AG04449 (cell line): ENCODE measurements around the gene OAF.

Source experiments
- CTCF ChIA-PET: fragments of 350-600 bp; formaldehyde crosslinking; extraction: SDS; loops from one replicate; lab custom pipeline; 2021; ENCODE audit warnings: antibody characterized with exemption; lab: Yijun Ruan, JAX
- POLR2A ChIA-PET: fragments of 400-600, 350-600 bp; formaldehyde crosslinking; extraction: SDS; loops from one replicate; lab custom pipeline; 2020; ENCODE audit warnings: antibody characterized with exemption, inconsistent platforms; lab: Yijun Ruan, JAX
- DNase-seq: peaks from one replicate; pipeline ENCODE4 v3.0.0-alpha.2; 2010; ENCODE audit warnings: low read depth, low spot score
- H3K4me3 ChIP-seq: 2 replicates; pipeline ENCODE4 v1.5.1; 2011; ENCODE audit warnings: low read depth, mild to moderate bottlenecking, control low read depth, low read length
- CTCF ChIP-seq: IDR thresholded peaks from one replicate; pipeline ENCODE4 v1.5.1; 2011; ENCODE audit warnings: mild to moderate bottlenecking, moderate library complexity, low read length, control low read depth, inconsistent platforms; ENCODE audit not compliant: insufficient read depth; ENCODE audit errors: missing control alignments

Gene OAF

GRCh38 chr11:120192831-120193625, 17.8 kb upstream of the OAF start:
- CTCF ChIA-PET, result interaction anchor here (1.0 to 8.4 kb wide), 7 partner anchors 14 to 107 kb away, joined by 3 to 57 read pairs (median 4); no protein-coding TSS in a partner anchor
- POLR2A ChIA-PET, result no interaction called here
- TF ChIP-seq CTCF, result no peak
- no peak for DNase-seq
- H3K4me3 ChIP-seq, result no peak overlapping the region

GRCh38 chr11:120194166-120194565, 16.7 kb upstream of the OAF start:
- ChIA-PET CTCF (interaction anchor here (1.4 to 8.4 kb wide), 5 partner anchors 15 to 106 kb away, joined by 3 to 57 read pairs (median 5); no protein-coding TSS in a partner anchor), POLR2A (no interaction called here)
- DNase-seq, result no peak
- no peak overlapping the region for H3K4me3 ChIP-seq
- no peak for TF ChIP-seq CTCF

GRCh38 chr11:120195601-120196320, 15.1 kb upstream of the OAF start:
- ChIA-PET CTCF (interaction anchor here (1.2 to 8.4 kb wide), 4 partner anchors 16 to 106 kb away, joined by 3 to 57 read pairs (median 8); no protein-coding TSS in a partner anchor), POLR2A (interaction anchor here (1.5 kb wide), 1 partner anchor 15 kb away, joined by 5 read pairs; no protein-coding TSS in a partner anchor)
- DNase-seq, result no peak
- TF ChIP-seq CTCF, result no peak
- no peak overlapping the region for H3K4me3 ChIP-seq

GRCh38 chr11:120196826-120197225, 14.0 kb upstream of the OAF start:
- no peak for TF ChIP-seq CTCF
- ChIA-PET CTCF (interaction anchor here (1.2 to 3.9 kb wide), 3 partner anchors 34 to 105 kb away, joined by 3 to 12 read pairs (median 3); no protein-coding TSS in a partner anchor), POLR2A (no interaction called here)
- H3K4me3 ChIP-seq, result no peak overlapping the region
- no peak for DNase-seq

GRCh38 chr11:120197251-120197891, 13.5 kb upstream of the OAF start:
- no peak for DNase-seq
- CTCF ChIA-PET, result interaction anchor here (1.2 to 3.9 kb wide), 4 partner anchors 33 to 105 kb away, joined by 3 to 12 read pairs (median 4); no protein-coding TSS in a partner anchor
- POLR2A ChIA-PET, result no interaction called here
- TF ChIP-seq CTCF, result no peak
- no peak overlapping the region for H3K4me3 ChIP-seq
